Measurements from ENCODE around the gene TNNT2.

TNNT2 gene

GRCh38 chr1:201330541-201330940, 46.9 kb downstream of the TNNT2 start:
- ChIA-PET POLR2A (no interaction called here), CTCF (interaction anchor here (0.9 kb wide), 1 partner anchor 30 kb away, joined by 3 read pairs; no protein-coding TSS in a partner anchor)
- Histone ChIP-seq H3K4me3 (ENCODE audit: control insufficient read depth in 1 of 7, extremely low read depth in 1 of 7, insufficient read depth in 4 of 7, low read depth in 2 of 7, low read length in 6 of 7) (no peak overlapping the region), H3K36me3 (ENCODE audit: control insufficient read depth in 4 of 4, insufficient read depth in 4 of 4, low read length in 3 of 4) (no peaks in the 10 kb centered on the region), H3K4me1 (ENCODE audit: control extremely low read depth in 1 of 4, control insufficient read depth in 4 of 4, insufficient read depth in 4 of 4, low read length in 3 of 4) (no peaks in the 10 kb centered on the region), H3K27ac (ENCODE audit: insufficient read depth in 1 of 2, low read depth in 1 of 2, low read length in 2 of 2, poor library complexity in 1 of 2, severe bottlenecking in 2 of 2) (no peak overlapping the region), H3K9me3 (ENCODE audit: control extremely low read depth in 1 of 5, control insufficient read depth in 4 of 5, insufficient read depth in 2 of 5, low read depth in 1 of 5, low read length in 4 of 5) (no peaks in the 10 kb centered on the region), H3K27me3 (replicated peaks in 2 of 5; ENCODE audit: control insufficient read depth in 4 of 5, insufficient read depth in 5 of 5, low read length in 4 of 5) (peaks cover 0 to 8% (median 0%) of the 10 kb centered on the region in 5 experiments)
- WGBS (ENCODE audit: insufficient coverage): 100% methylated on average over 2 of the region's 2 CpGs
- no peak for DNase-seq

- no peak overlapping the region for H3K4me3 ChIP-seq (ENCODE audit: control insufficient read depth in 1 of 7, extremely low read depth in 1 of 7, insufficient read depth in 4 of 7, low read depth in 2 of 7, low read length in 6 of 7)
- H3K4me1 ChIP-seq (ENCODE audit: control extremely low read depth in 1 of 4, control insufficient read depth in 4 of 4, insufficient read depth in 4 of 4, low read length in 3 of 4): no peaks in the 10 kb centered on the region
- ChIA-PET CTCF (interaction anchor here (0.9 kb wide), 2 partner anchors 26 to 31 kb away, joined by 3 read pairs; no protein-coding TSS in a partner anchor), POLR2A (no interaction called here)
- no peak overlapping the region for H3K27ac ChIP-seq (ENCODE audit: insufficient read depth in 1 of 2, low read depth in 1 of 2, low read length in 2 of 2, poor library complexity in 1 of 2, severe bottlenecking in 2 of 2)
- no peaks in the 10 kb centered on the region for H3K36me3 ChIP-seq (ENCODE audit: control insufficient read depth in 4 of 4, insufficient read depth in 4 of 4, low read length in 3 of 4)
- WGBS (ENCODE audit: insufficient coverage): 95% methylated on average over 3 of the region's 4 CpGs
- H3K9me3 ChIP-seq (ENCODE audit: control extremely low read depth in 1 of 5, control insufficient read depth in 4 of 5, insufficient read depth in 2 of 5, low read depth in 1 of 5, low read length in 4 of 5): no peaks in the 10 kb centered on the region
- DNase-seq: no peak
- peaks cover 0 to 6% (median 0%) of the 10 kb centered on the region in 5 experiments for H3K27me3 ChIP-seq (replicated peaks in 2 of 5; ENCODE audit: control insufficient read depth in 4 of 5, insufficient read depth in 5 of 5, low read length in 4 of 5)
These were observed 47.7 kb downstream of the TNNT2 start for GRCh38 chr1:201329801-201330200.

- H3K36me3 ChIP-seq (ENCODE audit: control insufficient read depth in 4 of 4, insufficient read depth in 4 of 4, low read length in 3 of 4): no peaks in the 10 kb centered on the region
- ChIA-PET CTCF (interaction anchor here (0.9 kb wide), 2 partner anchors 26 to 32 kb away, joined by 3 read pairs; no protein-coding TSS in a partner anchor), POLR2A (no interaction called here)
- no peak for DNase-seq
- peaks cover 0 to 6% (median 0%) of the 10 kb centered on the region in 5 experiments for H3K27me3 ChIP-seq (replicated peaks in 2 of 5; ENCODE audit: control insufficient read depth in 4 of 5, insufficient read depth in 5 of 5, low read length in 4 of 5)
- no peak overlapping the region for H3K27ac ChIP-seq (ENCODE audit: insufficient read depth in 1 of 2, low read depth in 1 of 2, low read length in 2 of 2, poor library complexity in 1 of 2, severe bottlenecking in 2 of 2)
- H3K9me3 ChIP-seq (ENCODE audit: control extremely low read depth in 1 of 5, control insufficient read depth in 4 of 5, insufficient read depth in 2 of 5, low read depth in 1 of 5, low read length in 4 of 5): no peaks in the 10 kb centered on the region
- WGBS (ENCODE audit: insufficient coverage): 100% methylated on average over 1 of the region's 2 CpGs
- no peaks in the 10 kb centered on the region for H3K4me1 ChIP-seq (ENCODE audit: control extremely low read depth in 1 of 4, control insufficient read depth in 4 of 4, insufficient read depth in 4 of 4, low read length in 3 of 4)
- H3K4me3 ChIP-seq (ENCODE audit: control insufficient read depth in 1 of 7, extremely low read depth in 1 of 7, insufficient read depth in 4 of 7, low read depth in 2 of 7, low read length in 6 of 7): no peak overlapping the region
These were observed 48.2 kb downstream of the TNNT2 start for GRCh38 chr1:201329286-201329685.

- Histone ChIP-seq H3K4me1 (ENCODE audit: control extremely low read depth in 1 of 4, control insufficient read depth in 4 of 4, insufficient read depth in 4 of 4, low read length in 3 of 4) (no peaks in the 10 kb centered on the region), H3K4me3 (ENCODE audit: control insufficient read depth in 1 of 7, extremely low read depth in 1 of 7, insufficient read depth in 4 of 7, low read depth in 2 of 7, low read length in 6 of 7) (no peak overlapping the region), H3K27ac (ENCODE audit: insufficient read depth in 1 of 2, low read depth in 1 of 2, low read length in 2 of 2, poor library complexity in 1 of 2, severe bottlenecking in 2 of 2) (no peak overlapping the region), H3K27me3 (replicated peaks in 2 of 5; ENCODE audit: control insufficient read depth in 4 of 5, insufficient read depth in 5 of 5, low read length in 4 of 5) (peaks cover 0 to 6% (median 0%) of the 10 kb centered on the region in 5 experiments), H3K9me3 (ENCODE audit: control extremely low read depth in 1 of 5, control insufficient read depth in 4 of 5, insufficient read depth in 2 of 5, low read depth in 1 of 5, low read length in 4 of 5) (no peaks in the 10 kb centered on the region), H3K36me3 (ENCODE audit: control insufficient read depth in 4 of 4, insufficient read depth in 4 of 4, low read length in 3 of 4) (no peaks in the 10 kb centered on the region)
- CTCF ChIA-PET: interaction anchor here (0.9 to 1.0 kb wide), 2 partner anchors 25 to 27 kb away, joined by 3 to 4 read pairs; no protein-coding TSS in a partner anchor
- POLR2A ChIA-PET: no interaction called here
- no peak for DNase-seq
- 87% methylated on average over 4 of the region's 4 CpGs for WGBS (ENCODE audit: insufficient coverage)
These were observed 48.9 kb downstream of the TNNT2 start for GRCh38 chr1:201328576-201328975.

- Histone ChIP-seq H3K4me1 (ENCODE audit: control extremely low read depth in 1 of 4, control insufficient read depth in 4 of 4, insufficient read depth in 4 of 4, low read length in 3 of 4) (no peaks in the 10 kb centered on the region), H3K27ac (ENCODE audit: insufficient read depth in 1 of 2, low read depth in 1 of 2, low read length in 2 of 2, poor library complexity in 1 of 2, severe bottlenecking in 2 of 2) (no peak overlapping the region), H3K27me3 (replicated peaks in 2 of 5; ENCODE audit: control insufficient read depth in 4 of 5, insufficient read depth in 5 of 5, low read length in 4 of 5) (peaks cover 0 to 6% (median 0%) of the 10 kb centered on the region in 5 experiments), H3K9me3 (ENCODE audit: control extremely low read depth in 1 of 5, control insufficient read depth in 4 of 5, insufficient read depth in 2 of 5, low read depth in 1 of 5, low read length in 4 of 5) (no peaks in the 10 kb centered on the region), H3K4me3 (ENCODE audit: control insufficient read depth in 1 of 7, extremely low read depth in 1 of 7, insufficient read depth in 4 of 7, low read depth in 2 of 7, low read length in 6 of 7) (no peak overlapping the region), H3K36me3 (ENCODE audit: control insufficient read depth in 4 of 4, insufficient read depth in 4 of 4, low read length in 3 of 4) (no peaks in the 10 kb centered on the region)
- no peak for DNase-seq
- WGBS (ENCODE audit: insufficient coverage): 95% methylated on average over 6 of the region's 7 CpGs
- POLR2A ChIA-PET: no interaction called here
- CTCF ChIA-PET: interaction anchor here (1.0 kb wide), 1 partner anchor 26 kb away, joined by 4 read pairs; no protein-coding TSS in a partner anchor
These were observed 49.7 kb downstream of the TNNT2 start for GRCh38 chr1:201327687-201328240.

GRCh38 chr1:201326710-201327109, 50.8 kb downstream of the TNNT2 start:
- POLR2A ChIA-PET: no interaction called here
- H3K27ac ChIP-seq (ENCODE audit: insufficient read depth in 1 of 2, low read depth in 1 of 2, low read length in 2 of 2, poor library complexity in 1 of 2, severe bottlenecking in 2 of 2): no peak overlapping the region

GRCh38 chr1:201325678-201326060, 51.8 kb downstream of the TNNT2 start:
- Histone ChIP-seq H3K4me3 (ENCODE audit: control insufficient read depth in 1 of 7, extremely low read depth in 1 of 7, insufficient read depth in 4 of 7, low read depth in 2 of 7, low read length in 6 of 7) (no peak overlapping the region), H3K36me3 (ENCODE audit: control insufficient read depth in 4 of 4, insufficient read depth in 4 of 4, low read length in 3 of 4) (no peaks in the 10 kb centered on the region), H3K27ac (ENCODE audit: insufficient read depth in 1 of 2, low read depth in 1 of 2, low read length in 2 of 2, poor library complexity in 1 of 2, severe bottlenecking in 2 of 2) (no peak overlapping the region), H3K4me1 (ENCODE audit: control extremely low read depth in 1 of 4, control insufficient read depth in 4 of 4, insufficient read depth in 4 of 4, low read length in 3 of 4) (no peaks in the 10 kb centered on the region), H3K9me3 (ENCODE audit: control extremely low read depth in 1 of 5, control insufficient read depth in 4 of 5, insufficient read depth in 2 of 5, low read depth in 1 of 5, low read length in 4 of 5) (no peaks in the 10 kb centered on the region), H3K27me3 (replicated peaks in 2 of 5; ENCODE audit: control insufficient read depth in 4 of 5, insufficient read depth in 5 of 5, low read length in 4 of 5) (peaks cover 0 to 6% (median 0%) of the 10 kb centered on the region in 5 experiments)
- no peak for DNase-seq
- 99% methylated on average over 8 of the region's 8 CpGs for WGBS (ENCODE audit: insufficient coverage)
- ChIA-PET POLR2A (no interaction called here), CTCF (no interaction called here)

More at GRCh38 chr1:201326710-201327109, 50.8 kb downstream of the TNNT2 start:
- WGBS (ENCODE audit: insufficient coverage): 75% methylated on average over 4 of the region's 4 CpGs
- Histone ChIP-seq H3K36me3 (ENCODE audit: control insufficient read depth in 4 of 4, insufficient read depth in 4 of 4, low read length in 3 of 4) (no peaks in the 10 kb centered on the region), H3K4me3 (ENCODE audit: control insufficient read depth in 1 of 7, extremely low read depth in 1 of 7, insufficient read depth in 4 of 7, low read depth in 2 of 7, low read length in 6 of 7) (no peak overlapping the region), H3K9me3 (ENCODE audit: control extremely low read depth in 1 of 5, control insufficient read depth in 4 of 5, insufficient read depth in 2 of 5, low read depth in 1 of 5, low read length in 4 of 5) (no peaks in the 10 kb centered on the region), H3K27me3 (replicated peaks in 2 of 5; ENCODE audit: control insufficient read depth in 4 of 5, insufficient read depth in 5 of 5, low read length in 4 of 5) (peaks cover 0 to 6% (median 0%) of the 10 kb centered on the region in 5 experiments), H3K4me1 (ENCODE audit: control extremely low read depth in 1 of 4, control insufficient read depth in 4 of 4, insufficient read depth in 4 of 4, low read length in 3 of 4) (no peaks in the 10 kb centered on the region)
- CTCF ChIA-PET: no interaction called here
- no peak for DNase-seq
